Tibial nerve (tissue), 4 donors: ENCODE results near the gene LSP1. TPM values are rescaled to one million over a fixed set of nuclear protein-coding genes. Genes with fewer than 3 reads are reported as not detected.

Experiments
- DNase-seq, 2 donors: peaks; one replicate each; pipeline ENCODE4 v3.0.0-alpha.2; 2019; ENCODE audit warnings: low spot score in 2 of 2
- H3K27ac ChIP-seq, 4 donors: fragments of 200-600 bp; sonication (generic) in 3 of 4; one replicate each; pipeline ENCODE4 v1.5.1; 2017 to 2019; ENCODE audit warnings: mild to moderate bottlenecking in 1 of 4
- H3K27me3 ChIP-seq, 2 donors: fragments of 200-600 bp; sonication (generic) in 1 of 2; one replicate each; pipeline versions ENCODE4 v1.5.1 to v1.6.0; 2017 to 2019
- H3K36me3 ChIP-seq, 3 donors: fragments of 200-600 bp; sonication (generic); one replicate each; pipeline ENCODE4 v1.5.1; 2018 to 2019
- H3K4me1 ChIP-seq, 4 donors: fragments of 200-600 bp; sonication (generic) in 3 of 4; one replicate each; pipeline ENCODE4 v1.5.1; 2017 to 2019
- H3K4me3 ChIP-seq, 4 donors: fragments of 200-600 bp; sonication (generic) in 3 of 4; one replicate each; pipeline ENCODE4 v1.5.1; 2017 to 2019; ENCODE audit warnings: mild to moderate bottlenecking in 1 of 4, moderate library complexity in 1 of 4
- H3K9me3 ChIP-seq, 4 donors: fragments of 200-600 bp; sonication (generic) in 3 of 4; one replicate each; pipeline ENCODE4 v1.5.1; 2017 to 2019
- CTCF ChIP-seq, 5 experiments: fragments of 200-600 bp in 3 of 5; fragments of 450-650 bp in 2 of 5; sonication (generic) in 3 of 5; IDR thresholded peaks; one replicate each; pipeline ENCODE4 v1.5.1; 2016 to 2019; ENCODE audit warnings: antibody characterized with exemption in 5 of 5, mild to moderate bottlenecking in 3 of 5, moderate library complexity in 2 of 5
- EP300 ChIP-seq, 2 donors: sonication (generic); formaldehyde crosslinking; IDR thresholded peaks; one replicate each; pipeline ENCODE4 v1.6.1; 2017; ENCODE audit warnings: antibody characterized with exemption in 2 of 2, mild to moderate bottlenecking in 1 of 2
- POLR2A ChIP-seq, 2 donors: fragments of 450-650 bp; IDR thresholded peaks; one replicate each; pipeline ENCODE4 v1.6.1; 2017; ENCODE audit warnings: antibody characterized with exemption in 2 of 2, mild to moderate bottlenecking in 2 of 2, moderate library complexity in 2 of 2
- WGBS, 2 donors: methylation state at CpG; one replicate each; pipeline ENCODE4 v1.1.5; 2018; 5-methylcytosine and 5-hydroxymethylcytosine counted together
- total RNA-seq, 4 donors: library from RNA; depleted of rRNA; stranded (reverse); fragments of >200 nt; gene quantifications; one replicate each; pipeline ENCODE4 v1.1.0, GENCODE V29; 2016

LSP1 gene
- total RNA-seq, 4 donors from 2014 or later = 36.9 to 69.0 (median 50.2) TPM

GRCh38 chr11:1817000-1817399, 35.9 kb upstream of the LSP1 start:
- H3K27me3 ChIP-seq = no peaks in the 10 kb centered on the region
- 69 to 81% methylated on average over 5 of the region's 5 CpGs for WGBS, 2 donors
- H3K9me3 ChIP-seq = peaks cover 0 to 16% (median 0%) of the 10 kb centered on the region in 4 donors
- TF ChIP-seq CTCF (IDR thresholded peaks at IDR 0.05) = no peak
- no peak for TF ChIP-seq POLR2A (IDR thresholded peaks at IDR 0.05)
- no peak for TF ChIP-seq EP300 (IDR thresholded peaks at IDR 0.05)
- no peak overlapping the region for H3K4me3 ChIP-seq
- peak overlapping the region in 2 of 4 donors; percentile 34 to 46 for H3K27ac ChIP-seq
- H3K36me3 ChIP-seq = no peaks in the 10 kb centered on the region
- no peak for DNase-seq
- H3K4me1 ChIP-seq = peaks cover 0 to 6% (median 0%) of the 10 kb centered on the region in 4 donors

- Histone ChIP-seq H3K36me3 (no peaks in the 10 kb centered on the region), H3K4me3 (no peak overlapping the region), H3K27ac (peak overlapping the region in 2 of 4 donors; percentile 34 to 46), H3K9me3 (peaks cover 0 to 16% (median 0%) of the 10 kb centered on the region in 4 donors), H3K27me3 (no peaks in the 10 kb centered on the region), H3K4me1 (peaks cover 0 to 6% (median 0%) of the 10 kb centered on the region in 4 donors)
- no peak for TF ChIP-seq POLR2A (IDR thresholded peaks at IDR 0.05)
- no peak for DNase-seq
- 54 to 64% methylated on average over 1 of the region's 1 CpG for WGBS, 2 donors
Observed at GRCh38 chr11:1817511-1817910, 35.4 kb upstream of the LSP1 start.

- no peak for DNase-seq
- H3K9me3 ChIP-seq = peaks cover 0 to 16% (median 0%) of the 10 kb centered on the region in 4 donors
- peak overlapping the region in 2 of 4 donors; percentile 38 to 66 for H3K27ac ChIP-seq
- no peaks in the 10 kb centered on the region for H3K27me3 ChIP-seq
- TF ChIP-seq EP300 (IDR thresholded peaks at IDR 0.05) = no peak
- no peak for TF ChIP-seq CTCF (IDR thresholded peaks at IDR 0.05)
- no peak for TF ChIP-seq POLR2A (IDR thresholded peaks at IDR 0.05)
- WGBS, 2 donors = 67 to 84% methylated on average over 3 of the region's 3 CpGs
- no peaks in the 10 kb centered on the region for H3K36me3 ChIP-seq
- H3K4me1 ChIP-seq = peaks cover 0 to 15% (median 0%) of the 10 kb centered on the region in 4 donors
- no peak overlapping the region for H3K4me3 ChIP-seq
Observed at GRCh38 chr11:1819074-1819473, 33.8 kb upstream of the LSP1 start.

- Histone ChIP-seq H3K36me3 (no peaks in the 10 kb centered on the region), H3K27ac (peak overlapping the region in 2 of 4 donors; percentile 38 to 66), H3K27me3 (no peaks in the 10 kb centered on the region), H3K4me1 (peaks cover 0 to 31% (median 12%) of the 10 kb centered on the region in 4 donors), H3K4me3 (no peak overlapping the region), H3K9me3 (peaks cover 0 to 16% (median 0%) of the 10 kb centered on the region in 4 donors)
- 73 to 74% methylated on average over 13 to 14 of the region's 14 CpGs for WGBS, 2 donors
- no peak for TF ChIP-seq POLR2A (IDR thresholded peaks at IDR 0.05)
- TF ChIP-seq CTCF (IDR thresholded peaks at IDR 0.05) = no peak
- TF ChIP-seq EP300 (IDR thresholded peaks at IDR 0.05) = no peak
- DNase-seq = no peak
Observed at GRCh38 chr11:1820463-1821325, 32.2 kb upstream of the LSP1 start.

- no peaks in the 10 kb centered on the region for H3K36me3 ChIP-seq
- no peaks in the 10 kb centered on the region for H3K27me3 ChIP-seq
- H3K4me1 ChIP-seq = peaks cover 0 to 39% (median 21%) of the 10 kb centered on the region in 4 donors
- no peak for DNase-seq
- peaks cover 0 to 16% (median 0%) of the 10 kb centered on the region in 4 donors for H3K9me3 ChIP-seq
- TF ChIP-seq POLR2A (IDR thresholded peaks at IDR 0.05) (no peak), EP300 (IDR thresholded peaks at IDR 0.05) (no peak), CTCF (IDR thresholded peaks at IDR 0.05) (no peak)
- H3K27ac ChIP-seq = no peak overlapping the region
- no peak overlapping the region for H3K4me3 ChIP-seq
Observed at GRCh38 chr11:1821562-1821961, 31.3 kb upstream of the LSP1 start.
